IPS-20b (cell line): ENCODE measurements around the gene RNF166.

Experiments
- H3K27ac ChIP-seq: one replicate; pipeline ENCODE4 v1.5.1; 2013; ENCODE audit warnings: low read length
- H3K27me3 ChIP-seq: 2 replicates; pipeline ENCODE4 v1.6.1; 2013; ENCODE audit warnings: mild to moderate bottlenecking, low read length, inconsistent platforms; ENCODE audit not compliant: insufficient read depth
- H3K36me3 ChIP-seq: 2 replicates; pipeline ENCODE4 v1.6.1; 2013; ENCODE audit warnings: low read depth, mild to moderate bottlenecking, inconsistent platforms, low read length, moderate library complexity; ENCODE audit not compliant: insufficient read depth
- H3K4me1 ChIP-seq: 2 replicates; pipeline ENCODE4 v1.6.1; 2013; ENCODE audit warnings: mild to moderate bottlenecking, control low read depth, inconsistent platforms, low read length, moderate library complexity; ENCODE audit not compliant: insufficient read depth
- H3K4me3 ChIP-seq: 2 replicates; pipeline ENCODE4 v1.5.1; 2013; ENCODE audit warnings: mild to moderate bottlenecking, low read length, inconsistent platforms
- H3K9ac ChIP-seq: 2 replicates; pipeline ENCODE4 v1.6.1; 2013; ENCODE audit warnings: low read depth, mild to moderate bottlenecking, inconsistent platforms, low read length, moderate library complexity
- H3K9me3 ChIP-seq: 2 replicates; pipeline ENCODE4 v1.6.1; 2013; ENCODE audit warnings: mild to moderate bottlenecking, low read depth, low read length, inconsistent platforms; ENCODE audit not compliant: insufficient read depth

Gene RNF166

GRCh38 chr16:88685156-88686061, 20.8 kb downstream of the RNF166 start:
- Histone ChIP-seq H3K4me1 (peaks cover 5% of the 10 kb centered on the region; the same call in 1 of the 2 replicates), H3K9ac (peak overlapping the region; percentile 59; the same call in 1 of the 2 replicates), H3K27me3 (peaks cover 54% of the 10 kb centered on the region), H3K36me3 (no peaks in the 10 kb centered on the region), H3K4me3 (peak overlapping the region; percentile 80), H3K9me3 (no peaks in the 10 kb centered on the region), H3K27ac (no peak overlapping the region)

- Histone ChIP-seq H3K9ac (no peak overlapping the region), H3K27me3 (peaks cover 54% of the 10 kb centered on the region), H3K4me1 (peaks cover 5% of the 10 kb centered on the region; the same call in 1 of the 2 replicates), H3K36me3 (no peaks in the 10 kb centered on the region), H3K4me3 (peak overlapping the region; percentile 80; the same call in 1 of the 2 replicates), H3K9me3 (no peaks in the 10 kb centered on the region), H3K27ac (no peak overlapping the region)
Observed at GRCh38 chr16:88684569-88685155, 21.5 kb downstream of the RNF166 start.

GRCh38 chr16:88681709-88682451, 24.3 kb downstream of the RNF166 start:
- Histone ChIP-seq H3K36me3 (no peaks in the 10 kb centered on the region), H3K9me3 (no peaks in the 10 kb centered on the region), H3K4me1 (peaks cover 5% of the 10 kb centered on the region; the same call in 1 of the 2 replicates), H3K27ac (no peak overlapping the region), H3K27me3 (peaks cover 29% of the 10 kb centered on the region), H3K4me3 (no peak overlapping the region), H3K9ac (no peak overlapping the region)

- peaks cover 5% of the 10 kb centered on the region; the same call in 1 of the 2 replicates for H3K4me1 ChIP-seq
- H3K36me3 ChIP-seq = no peaks in the 10 kb centered on the region
- no peaks in the 10 kb centered on the region for H3K9me3 ChIP-seq
- no peak overlapping the region for H3K4me3 ChIP-seq
- H3K27me3 ChIP-seq = peaks cover 24% of the 10 kb centered on the region
- H3K27ac ChIP-seq = no peak overlapping the region
- no peak overlapping the region for H3K9ac ChIP-seq
Observed at GRCh38 chr16:88681084-88681680, 25.0 kb downstream of the RNF166 start.

GRCh38 chr16:88680554-88681083, 25.6 kb downstream of the RNF166 start:
- Histone ChIP-seq H3K27ac (no peak overlapping the region), H3K4me3 (no peak overlapping the region), H3K9me3 (no peaks in the 10 kb centered on the region), H3K9ac (no peak overlapping the region), H3K27me3 (peaks cover 19% of the 10 kb centered on the region), H3K4me1 (peaks cover 4% of the 10 kb centered on the region; the same call in 1 of the 2 replicates), H3K36me3 (no peaks in the 10 kb centered on the region)

- Histone ChIP-seq H3K36me3 (no peaks in the 10 kb centered on the region), H3K27ac (no peak overlapping the region), H3K9ac (no peak overlapping the region), H3K27me3 (no peaks in the 10 kb centered on the region), H3K4me3 (no peak overlapping the region), H3K9me3 (no peaks in the 10 kb centered on the region), H3K4me1 (no peaks in the 10 kb centered on the region)
Observed at GRCh38 chr16:88678224-88678979, 27.8 kb downstream of the RNF166 start.

- H3K27me3 ChIP-seq = no peaks in the 10 kb centered on the region
- no peak overlapping the region for H3K27ac ChIP-seq
- H3K4me3 ChIP-seq = no peak overlapping the region
- H3K9ac ChIP-seq = no peak overlapping the region
- no peaks in the 10 kb centered on the region for H3K36me3 ChIP-seq
- H3K9me3 ChIP-seq = no peaks in the 10 kb centered on the region
- peaks cover 2% of the 10 kb centered on the region; the same call in 1 of the 2 replicates for H3K4me1 ChIP-seq
Observed at GRCh38 chr16:88677721-88678120, 28.5 kb downstream of the RNF166 start.

GRCh38 chr16:88676502-88677242, 29.5 kb downstream of the RNF166 start:
- Histone ChIP-seq H3K36me3 (no peaks in the 10 kb centered on the region), H3K9me3 (no peaks in the 10 kb centered on the region), H3K4me1 (peaks cover 2% of the 10 kb centered on the region; the same call in 1 of the 2 replicates), H3K27ac (no peak overlapping the region), H3K4me3 (no peak overlapping the region), H3K27me3 (no peaks in the 10 kb centered on the region), H3K9ac (no peak overlapping the region)

- Histone ChIP-seq H3K4me1 (peaks cover 2% of the 10 kb centered on the region; the same call in 1 of the 2 replicates), H3K27me3 (no peaks in the 10 kb centered on the region)
Observed at GRCh38 chr16:88673716-88674379, 32.4 kb downstream of the RNF166 start.

GRCh38 chr16:88672776-88673175, 33.4 kb downstream of the RNF166 start:
- H3K4me1 ChIP-seq = peaks cover 2% of the 10 kb centered on the region; the same call in 1 of the 2 replicates
- peak overlapping the region; percentile 45; the same call in 1 of the 2 replicates for H3K9ac ChIP-seq
- H3K4me3 ChIP-seq = no peak overlapping the region

More at GRCh38 chr16:88673716-88674379, 32.4 kb downstream of the RNF166 start:
- no peaks in the 10 kb centered on the region for H3K36me3 ChIP-seq
- H3K9me3 ChIP-seq = no peaks in the 10 kb centered on the region
- no peak overlapping the region for H3K4me3 ChIP-seq
- H3K9ac ChIP-seq = no peak overlapping the region
- no peak overlapping the region for H3K27ac ChIP-seq

More at GRCh38 chr16:88672776-88673175, 33.4 kb downstream of the RNF166 start:
- Histone ChIP-seq H3K36me3 (no peaks in the 10 kb centered on the region), H3K9me3 (no peaks in the 10 kb centered on the region), H3K27ac (no peak overlapping the region), H3K27me3 (no peaks in the 10 kb centered on the region)
